SK-N-SH (cell line): ENCODE results near the gene EMX1.

Experiments used
- CTCF ChIP-seq: fragments of 200-600 bp; sonication (generic); IDR thresholded peaks from 2 replicates; pipeline ENCODE4 v1.6.1; 2017; ENCODE audit warnings: antibody characterized with exemption, mild to moderate bottlenecking, moderate library complexity
- EP300 ChIP-seq, 2 experiments: IDR thresholded peaks; 2 replicates each; pipeline versions ENCODE4 v1.4.0 to v1.6.1; 2012; ENCODE audit warnings: borderline replicate concordance in 1 of 2, low read depth in 1 of 2, low read length in 1 of 2
- FOXM1 ChIP-seq: IDR thresholded peaks from 2 replicates; pipeline ENCODE4 v1.4.0; 2012; ENCODE audit warnings: low read depth, mild to moderate bottlenecking
- JUND ChIP-seq: IDR thresholded peaks from 2 replicates; pipeline ENCODE4 v1.4.0; 2012
- MAX ChIP-seq: IDR thresholded peaks from 2 replicates; pipeline ENCODE4 v1.4.0; 2012; ENCODE audit warnings: low read depth
- PBX3 ChIP-seq: IDR thresholded peaks from 2 replicates; pipeline ENCODE4; 2012
- RAD21 ChIP-seq: IDR thresholded peaks from 2 replicates; pipeline ENCODE4 v1.6.1; 2012; ENCODE audit warnings: mild to moderate bottlenecking, low read length
- SIN3A ChIP-seq: IDR thresholded peaks from 2 replicates; pipeline ENCODE4 v1.6.1; 2012; ENCODE audit warnings: low read depth, mild to moderate bottlenecking, low read length, moderate library complexity, borderline replicate concordance
- SMC3 ChIP-seq: IDR thresholded peaks from 2 replicates; pipeline ENCODE4 v1.6.1; 2012; ENCODE audit warnings: low read depth, low read length, improper control_type of control experiment
- YY1 ChIP-seq: IDR thresholded peaks from 2 replicates; pipeline ENCODE4 v1.4.0; 2012; ENCODE audit warnings: low read depth, mild to moderate bottlenecking
- ZBTB33 ChIP-seq: IDR thresholded peaks from 2 replicates; pipeline ENCODE4 v1.4.0; 2012; ENCODE audit warnings: low read depth, borderline replicate concordance

GRCh38 chr2:72940361-72940760 is 23.0 kb downstream of the EMX1 start:
- no peak for TF ChIP-seq CTCF
- no peak for TF ChIP-seq EP300 (IDR thresholded peaks at IDR 0.05; ENCODE audit: borderline replicate concordance in 1 of 2, low read depth in 1 of 2, low read length in 1 of 2)
- no peak for TF ChIP-seq YY1
- TF ChIP-seq SIN3A: no peak
- no peak for TF ChIP-seq RAD21
- no peak for TF ChIP-seq ZBTB33
- TF ChIP-seq FOXM1: no peak
- no peak for TF ChIP-seq SMC3
- no peak for TF ChIP-seq JUND
- no peak for TF ChIP-seq MAX
- no peak for TF ChIP-seq PBX3
